Heart right ventricle (tissue), 16 donors: Measurements from ENCODE around the gene ENTREP1. TPM values are rescaled to one million over a fixed set of nuclear protein-coding genes. Genes with fewer than 3 reads are reported as not detected.

Source experiments
- ATAC-seq, 8 donors: fragments of 200-7000 bp; cut with Tn5 transposase; one replicate each; pipeline ENCODE4 v1.9.1; 2020; ENCODE audit warnings: mild to moderate bottlenecking in 8 of 8, moderate library complexity in 8 of 8, moderate number of reproducible peaks in 1 of 8
- DNase-seq, 2 donors: peaks; one replicate each; pipeline ENCODE4 v3.0.0-alpha.2; 2020
- H3K27ac ChIP-seq, 10 donors: fragments of 200-600 bp; sonication (generic) in 2 of 10; one replicate each; pipeline versions ENCODE4 v1.5.0 to v1.8.0; 2020 to 2022; ENCODE audit warnings: mild to moderate bottlenecking in 3 of 10
- H3K27me3 ChIP-seq, 7 donors: fragments of 200-600 bp; one replicate each; pipeline ENCODE4 v1.8.0; 2021 to 2022; ENCODE audit warnings: mild to moderate bottlenecking in 2 of 7
- H3K36me3 ChIP-seq, 9 donors: fragments of 200-600 bp; sonication (generic) in 1 of 9; one replicate each; pipeline versions ENCODE4 v1.5.0 to v1.8.0; 2020 to 2022; ENCODE audit warnings: mild to moderate bottlenecking in 2 of 9
- H3K4me1 ChIP-seq, 9 donors: fragments of 200-600 bp; sonication (generic) in 1 of 9; one replicate each; pipeline versions ENCODE4 v1.5.0 to v1.8.0; 2020 to 2022; ENCODE audit warnings: mild to moderate bottlenecking in 4 of 9
- H3K4me3 ChIP-seq, 10 donors: fragments of 200-600 bp; sonication (generic) in 2 of 10; one replicate each; pipeline versions ENCODE4 v1.5.0 to v1.8.0; 2020 to 2022; ENCODE audit warnings: mild to moderate bottlenecking in 7 of 10, moderate library complexity in 2 of 10
- H3K9me3 ChIP-seq, 11 donors: fragments of 200-600 bp in 10 of 11; sonication (generic) in 2 of 11; one replicate each; pipeline versions ENCODE4 v1.5.0 to v1.8.0; 2013 to 2022; ENCODE audit warnings: mild to moderate bottlenecking in 2 of 11, control low read depth in 1 of 11, moderate library complexity in 1 of 11
- WGBS, 2 donors: extraction: QIAGEN DNeasy Blood & Tissue Kit; methylation state at CpG; one replicate each; pipeline ENCODE4 v1.1.7; 2013; ENCODE audit warnings: inconsistent platforms in 1 of 2; 5-methylcytosine and 5-hydroxymethylcytosine counted together
- intact Hi-C, 10 donors: fragments of 100-400 bp; cut with DNase I; formaldehyde crosslinking; loops; one replicate each; pipeline versions ENCODE4 v1.11.1 to v1.14.2; 2022
- long read RNA-seq, 3 donors: library from polyadenylated mRNA; unstranded; transcript quantifications; one replicate each; pipeline ENCODE4 v2.0.0, GENCODE V29; 2020 to 2021
- polyA plus RNA-seq, 2 donors: library from polyadenylated mRNA; stranded (reverse); fragments of 200-250 nt; gene quantifications; one replicate each; pipeline ENCODE4 v1.2.3, GENCODE V29; 2013
- total RNA-seq, 10 donors: library from RNA; stranded (reverse); fragmentation: NEBNext Ultra II Directional in 3 of 10; extraction: Animal tissue kit (Norgen Biotek cat#: 25700) in 3 of 10; gene quantifications; one replicate each; pipeline versions ENCODE4 v1.2.1 to v1.2.4, GENCODE V29; 2021 to 2023
- TF ChIP-seq, protein P1 (sequence below), 9 donors: fragments of 200-600 bp; sonication (generic) in 2 of 9; IDR thresholded peaks; one replicate each; pipeline versions ENCODE4 v1.5.0 to v1.8.0; 2021 to 2022; ENCODE audit warnings: antibody characterized with exemption in 9 of 9, mild to moderate bottlenecking in 5 of 9, moderate library complexity in 1 of 9
- donor health status: Arrhythmogenic right ventricular cardiomyopathy.
- donor health status: ischemic (EF 13 %, LVEDD 7.1; RV severe dilation, severe dysfunction).
- donor health status: healthy with polysubstance abuse.
- donor health status: DM: no; HTN: yes; CAD: no.
- donor health status: DM: no; HTN: no; CAD: no.
- donor health status: ischemic (EF 25% LVEDD 6.9; RV normal size, moderate dysfunction).
- donor health status: ischemic (EF 25% LVEDD 5.7; RV mildly dilated, moderate dysfunction).
- donor health status: healthy.
- donor health status: DM: yes; HTN: yes; CAD: no.
- donor health status: Ischemic cardiomyopathy.
- donor health status: ischemic (EF 35%, LVEDD 5.7; RV mildly dilated, moderate dysfunction).
- donor health status: nonischemic (EF 11% LVEDD 7.7; RV severe dilation, severe dysfunction).
- donor health status: DM: yes; HTN: yes; CAD: no.
- donor health status: PGD.
- donor health status: ischemic (EF 29% LVEDD 5.4; RV normal size, mild dysfunction).
- donor health status: nonischemic (EF 23%, LVEDD 6.1; RV moderate dilation, normal function).

Gene ENTREP1, protein sequence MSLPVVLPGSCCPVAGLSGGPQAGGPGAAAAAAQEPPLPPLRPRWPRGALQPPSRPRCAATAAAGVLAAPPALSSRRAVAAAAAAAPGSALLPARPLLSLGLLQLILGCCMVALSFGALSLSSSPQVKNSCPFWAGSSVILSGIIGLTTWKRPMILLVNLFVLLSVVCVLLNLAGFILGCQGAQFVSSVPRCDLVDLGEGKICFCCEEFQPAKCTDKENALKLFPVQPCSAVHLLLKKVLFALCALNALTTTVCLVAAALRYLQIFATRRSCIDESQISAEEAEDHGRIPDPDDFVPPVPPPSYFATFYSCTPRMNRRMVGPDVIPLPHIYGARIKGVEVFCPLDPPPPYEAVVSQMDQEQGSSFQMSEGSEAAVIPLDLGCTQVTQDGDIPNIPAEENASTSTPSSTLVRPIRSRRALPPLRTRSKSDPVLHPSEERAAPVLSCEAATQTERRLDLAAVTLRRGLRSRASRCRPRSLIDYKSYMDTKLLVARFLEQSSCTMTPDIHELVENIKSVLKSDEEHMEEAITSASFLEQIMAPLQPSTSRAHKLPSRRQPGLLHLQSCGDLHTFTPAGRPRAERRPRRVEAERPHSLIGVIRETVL
- total RNA-seq (10 to 100 TPM; 23.4 to 40.5 (median 26.6) TPM), polyA plus RNA-seq (10 to 100 TPM; 12.3 to 28.1 TPM)
- long read RNA-seq, donor 1, transcript FAM189A2-202 (11 exons, 2,648 nt), result major isoform, 31 of 52 reads
- long read RNA-seq, donor 1, partial matches to known transcripts, result 18 of 52 reads
- long read RNA-seq, donor 1, other reads (novel, unspliced or antisense), result 3 of 52 reads
- long read RNA-seq, donor 2, transcript FAM189A2-202 (11 exons, 2,648 nt), result major isoform, 25 of 53 reads
- long read RNA-seq, donor 2, partial matches to known transcripts, result 18 of 53 reads
- long read RNA-seq, donor 2, other reads (novel, unspliced or antisense), result 10 of 53 reads
- long read RNA-seq, donor 3, partial matches to known transcripts, result 28 of 38 reads
- long read RNA-seq, donor 3, other reads (novel, unspliced or antisense), result 7 of 38 reads

DNA sequence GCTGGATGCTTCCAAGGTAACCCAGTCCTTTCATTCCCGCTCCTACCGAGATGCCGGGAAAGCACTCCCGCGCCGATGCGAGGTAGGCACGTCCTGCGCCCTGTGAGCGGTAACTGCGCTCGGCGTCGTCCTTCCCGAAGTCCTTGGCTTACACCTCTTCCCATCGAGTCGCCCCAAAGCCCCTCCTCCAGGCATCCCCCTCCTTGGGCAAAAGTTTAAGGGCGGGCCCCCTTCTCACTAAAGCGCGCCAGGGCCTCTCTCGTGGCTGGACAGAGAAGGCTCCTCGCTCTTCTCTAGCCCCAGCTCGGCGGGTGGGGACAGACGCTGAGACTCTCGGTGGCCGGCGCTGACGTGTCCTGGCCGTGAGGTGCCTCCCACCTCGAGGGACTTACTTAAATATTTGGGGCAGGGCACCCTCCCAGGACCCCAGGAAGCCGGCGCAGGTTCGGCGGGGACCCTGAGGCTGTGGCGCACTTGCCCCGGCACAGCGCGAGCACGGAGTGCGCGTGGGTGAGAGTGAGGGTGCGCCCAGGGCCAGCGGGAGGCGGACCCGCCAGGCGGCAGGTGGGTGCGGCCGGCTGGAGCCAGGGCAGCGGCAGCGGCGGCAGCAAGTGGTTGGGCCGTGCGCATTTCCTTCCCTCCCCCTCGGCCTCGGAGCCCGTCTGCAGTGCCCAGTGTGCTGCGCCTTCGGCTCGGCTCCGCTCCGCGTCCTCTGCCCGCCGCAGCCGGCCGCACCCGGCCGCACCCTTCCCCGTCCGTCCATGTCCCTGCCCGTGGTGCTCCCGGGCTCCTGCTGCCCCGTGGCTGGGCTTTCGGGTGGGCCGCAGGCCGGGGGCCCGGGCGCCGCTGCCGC, at the start of gene ENTREP1:
ENTREP1 (plus strand) TSS at position 667 of the 853 bp plus-strand sequence; CDS start at position 762, 95 bp downstream.
- DNase-seq (peak; percentile 64 to 77), ATAC-seq (peak; percentile 88 to 97 (median 92))
- H3K36me3 ChIP-seq, result no peaks in the 10 kb centered on the region
- H3K27ac ChIP-seq, result peak within 1 kb of the TSS; percentile 64 to 95 (median 83)
- peaks cover 0 to 27% (median 10%) of the 10 kb centered on the region in 9 donors for H3K4me1 ChIP-seq
- no peaks in the 10 kb centered on the region for H3K9me3 ChIP-seq
- intact Hi-C loops, result loop anchor here in 7 of 10 donors (2.0 to 10.0 kb wide), 10 partner anchors 52 to 110 kb away; no protein-coding TSS in a partner anchor
- 1% methylated on average over 62 to 81 of the region's 81 CpGs for WGBS, 2 donors
- H3K4me3 ChIP-seq, result peak within 1 kb of the TSS; percentile 49 to 79 (median 62)
- TF ChIP-seq, protein P1, sequence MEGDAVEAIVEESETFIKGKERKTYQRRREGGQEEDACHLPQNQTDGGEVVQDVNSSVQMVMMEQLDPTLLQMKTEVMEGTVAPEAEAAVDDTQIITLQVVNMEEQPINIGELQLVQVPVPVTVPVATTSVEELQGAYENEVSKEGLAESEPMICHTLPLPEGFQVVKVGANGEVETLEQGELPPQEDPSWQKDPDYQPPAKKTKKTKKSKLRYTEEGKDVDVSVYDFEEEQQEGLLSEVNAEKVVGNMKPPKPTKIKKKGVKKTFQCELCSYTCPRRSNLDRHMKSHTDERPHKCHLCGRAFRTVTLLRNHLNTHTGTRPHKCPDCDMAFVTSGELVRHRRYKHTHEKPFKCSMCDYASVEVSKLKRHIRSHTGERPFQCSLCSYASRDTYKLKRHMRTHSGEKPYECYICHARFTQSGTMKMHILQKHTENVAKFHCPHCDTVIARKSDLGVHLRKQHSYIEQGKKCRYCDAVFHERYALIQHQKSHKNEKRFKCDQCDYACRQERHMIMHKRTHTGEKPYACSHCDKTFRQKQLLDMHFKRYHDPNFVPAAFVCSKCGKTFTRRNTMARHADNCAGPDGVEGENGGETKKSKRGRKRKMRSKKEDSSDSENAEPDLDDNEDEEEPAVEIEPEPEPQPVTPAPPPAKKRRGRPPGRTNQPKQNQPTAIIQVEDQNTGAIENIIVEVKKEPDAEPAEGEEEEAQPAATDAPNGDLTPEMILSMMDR (IDR thresholded peaks at IDR 0.05), result peak in 4 of 9 donors; percentile 19 to 52 (median 44)
- peaks cover 0 to 53% (median 0%) of the 10 kb centered on the region in 7 donors for H3K27me3 ChIP-seq

DNA sequence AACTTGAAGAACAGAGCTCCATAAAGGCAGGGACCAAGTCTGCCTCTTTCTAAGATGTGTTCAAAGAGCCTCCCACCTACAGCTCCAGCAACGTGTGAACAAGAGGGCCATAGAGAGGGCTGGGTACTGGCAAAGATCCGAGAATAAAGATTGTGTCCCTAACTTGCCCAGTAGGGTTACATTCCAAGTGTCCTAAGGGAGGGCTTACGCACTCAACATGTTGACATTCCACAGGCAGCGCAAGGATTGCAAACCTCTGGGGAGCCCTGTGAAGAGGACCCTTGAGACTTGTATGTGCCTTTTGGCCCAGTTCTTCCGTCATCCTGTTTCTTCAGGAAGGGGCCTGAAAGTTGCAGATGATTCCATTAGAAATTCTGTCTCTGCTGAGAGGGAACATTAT, 48.2 kb upstream of the ENTREP1 start:
- no peak overlapping the region for H3K4me3 ChIP-seq
- H3K36me3 ChIP-seq, result no peaks in the 10 kb centered on the region
- H3K4me1 ChIP-seq, result peaks cover 0 to 19% (median 9%) of the 10 kb centered on the region in 9 donors
- peak in 1 of 2 donors; percentile 55 for DNase-seq
- peak overlapping the region in 3 of 10 donors; percentile 6 to 50 (median 12) for H3K27ac ChIP-seq
- 43 to 69% methylated on average over 5 of the region's 5 CpGs for WGBS, 2 donors
- peaks cover 0 to 15% (median 0%) of the 10 kb centered on the region in 11 donors for H3K9me3 ChIP-seq
- H3K27me3 ChIP-seq, result no peaks in the 10 kb centered on the region
- TF ChIP-seq, protein P1 (IDR thresholded peaks at IDR 0.05), result no peak
- intact Hi-C loops, result no loop called here
- ATAC-seq, result peak in 6 of 8 donors; percentile 49 to 76 (median 66)

DNA sequence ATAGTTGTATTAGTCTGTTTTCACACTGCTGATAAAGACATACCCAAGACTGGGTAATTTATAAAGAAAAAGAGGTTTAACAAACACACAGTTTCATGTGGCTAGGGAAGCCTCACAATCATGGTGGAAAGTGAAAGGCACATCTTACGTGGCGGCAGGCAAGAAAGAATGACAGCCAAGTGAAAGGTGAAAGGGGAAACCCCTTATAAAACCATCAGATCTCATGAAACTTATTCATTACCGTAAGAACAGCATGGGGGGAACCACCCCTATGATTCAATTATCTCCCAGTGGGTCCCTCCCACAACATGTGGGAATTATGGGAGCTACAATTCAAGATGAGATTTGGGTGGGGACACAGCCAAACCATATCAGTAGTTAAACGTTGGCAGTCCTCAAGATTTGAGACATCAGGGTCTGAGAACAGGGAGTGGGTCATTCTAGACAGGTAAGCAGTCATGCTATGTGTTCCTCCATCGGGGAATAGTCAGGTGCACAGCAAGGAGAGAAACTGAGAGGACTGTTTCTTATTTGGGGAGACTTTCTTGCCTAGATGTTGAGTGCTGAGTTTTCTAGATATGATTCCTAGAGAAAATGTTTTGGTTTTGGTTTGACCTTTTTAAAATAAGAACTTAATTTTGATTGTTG, 45.8 kb upstream of the ENTREP1 start:
- ATAC-seq (no peak), DNase-seq (no peak)
- H3K36me3 ChIP-seq, result no peaks in the 10 kb centered on the region
- no peak overlapping the region for H3K27ac ChIP-seq
- 77 to 81% methylated on average over 5 of the region's 5 CpGs for WGBS, 2 donors
- H3K4me1 ChIP-seq, result peaks cover 0 to 8% (median 0%) of the 10 kb centered on the region in 9 donors
- TF ChIP-seq, protein P1 (IDR thresholded peaks at IDR 0.05), result no peak
- peaks cover 0 to 13% (median 0%) of the 10 kb centered on the region in 11 donors for H3K9me3 ChIP-seq
- intact Hi-C loops, result no loop called here
- H3K4me3 ChIP-seq, result no peak overlapping the region
- H3K27me3 ChIP-seq, result no peaks in the 10 kb centered on the region
